Measurements from ENCODE around the gene GPR108.

GRCh38 chr19:6687114-6687513, 50.3 kb downstream of the GPR108 start:
- TF ChIP-seq NFIC (IDR thresholded peaks at IDR 0.05; ENCODE audit: borderline replicate concordance) (no peak), CTCF (IDR thresholded peaks at IDR 0.05) (no peak), EP300 (IDR thresholded peaks at IDR 0.05; ENCODE audit: borderline replicate concordance in 1 of 2, low read depth in 1 of 2, low read length in 1 of 2) (no peak), FOXM1 (IDR thresholded peaks at IDR 0.05; ENCODE audit: low read depth) (no peak), FOSL2 (IDR thresholded peaks at IDR 0.05; ENCODE audit: borderline replicate concordance, low read depth) (no peak), RCOR1 (IDR thresholded peaks at IDR 0.05; ENCODE audit: low read length) (no peak), POLR2AphosphoS5 (IDR thresholded peaks at IDR 0.05; ENCODE audit: low read depth, low read length) (no peak), TAF1 (IDR thresholded peaks at IDR 0.05; ENCODE audit: borderline replicate concordance, low read depth, low read length) (no peak), MAX (IDR thresholded peaks at IDR 0.05; ENCODE audit: low read depth) (no peak), TCF12 (IDR thresholded peaks at IDR 0.05) (no peak)

Measured in SK-N-SH (cell line).